Measurements from ENCODE around the gene GABBR1. TPM values are rescaled to one million over a fixed set of nuclear protein-coding genes. Genes with fewer than 3 reads are reported as not detected.

GABBR1 gene
- polyA plus RNA-seq, 3 donors = 56.9 to 94.6 (median 89.2) TPM

Other genes with a start within 250 kb of the GABBR1 start
- gene OR12D2, start 237.6 kb downstream of the GABBR1 start, polyA plus RNA-seq (ENCODE audit: insufficient read length in 3 of 3) = not detected
- not detected for gene OR12D1, start 218.3 kb downstream of the GABBR1 start, polyA plus RNA-seq (ENCODE audit: insufficient read length in 3 of 3)
- not detected for gene OR10C1, start 193.9 kb downstream of the GABBR1 start, polyA plus RNA-seq (ENCODE audit: insufficient read length in 3 of 3)
- gene OR11A1, start 176.1 kb downstream of the GABBR1 start, polyA plus RNA-seq (ENCODE audit: insufficient read length in 3 of 3) = not detected
- gene OR2H1, start 176.0 kb downstream of the GABBR1 start, polyA plus RNA-seq (ENCODE audit: insufficient read length in 3 of 3) = not detected
- not detected for gene MAS1L, start 145.2 kb downstream of the GABBR1 start, polyA plus RNA-seq (ENCODE audit: insufficient read length in 3 of 3)
- gene UBD, start 73.5 kb downstream of the GABBR1 start, polyA plus RNA-seq (ENCODE audit: insufficient read length in 3 of 3) = 1 to 10 TPM in 1 of 3 donors, under 1 TPM in 2; 0.69 to 1.1 (median 0.70) TPM
- gene OR2H2, start 48.1 kb downstream of the GABBR1 start, polyA plus RNA-seq (ENCODE audit: insufficient read length in 3 of 3) = under 1 TPM; 0.13 to 0.22 (median 0.16) TPM
- gene MOG, start 23.9 kb upstream of the GABBR1 start, polyA plus RNA-seq (ENCODE audit: insufficient read length in 3 of 3) = under 1 TPM in 1 of 3 donors, not detected in 2; 0.51 TPM
- under 1 TPM in 2 of 3 donors, not detected in 1; 0.21 to 0.23 TPM for gene ZFP57, start 48.0 kb upstream of the GABBR1 start, polyA plus RNA-seq (ENCODE audit: insufficient read length in 3 of 3)
- 1 to 10 TPM; 4.2 to 6.3 (median 4.6) TPM for gene HLA-F, start 90.3 kb upstream of the GABBR1 start, polyA plus RNA-seq (ENCODE audit: insufficient read length in 3 of 3)
- gene HLA-G, start 194.6 kb upstream of the GABBR1 start, polyA plus RNA-seq (ENCODE audit: insufficient read length in 3 of 3) = 1 to 10 TPM; 2.2 to 6.7 (median 5.7) TPM